HG03095 (cell line): ENCODE data around the gene CCDC12.
A peak's percentile ranks its signal among the peaks of the same experiment; 100 is the strongest.
"Not testable (repeated sequence)": the region's sequence is repeated elsewhere in the genome, so short reads cannot be mapped to it uniquely, and the experiment has no call there.

ENCODE experiments used
- ATAC-seq: cut with Tn5 transposase; IDR thresholded peaks from one replicate; pipeline ENCODE4 v1.9.1; 2021; ENCODE audit warnings: moderate library complexity; ENCODE audit not compliant: unreplicated experiment

CCDC12 gene

GRCh38 chr3:46981932-46982471 is 5.5 kb upstream of the CCDC12 start:
- no peak for ATAC-seq

GRCh38 chr3:46979958-46980497 is 3.5 kb upstream of the CCDC12 start:
- no peak for ATAC-seq

DNA sequence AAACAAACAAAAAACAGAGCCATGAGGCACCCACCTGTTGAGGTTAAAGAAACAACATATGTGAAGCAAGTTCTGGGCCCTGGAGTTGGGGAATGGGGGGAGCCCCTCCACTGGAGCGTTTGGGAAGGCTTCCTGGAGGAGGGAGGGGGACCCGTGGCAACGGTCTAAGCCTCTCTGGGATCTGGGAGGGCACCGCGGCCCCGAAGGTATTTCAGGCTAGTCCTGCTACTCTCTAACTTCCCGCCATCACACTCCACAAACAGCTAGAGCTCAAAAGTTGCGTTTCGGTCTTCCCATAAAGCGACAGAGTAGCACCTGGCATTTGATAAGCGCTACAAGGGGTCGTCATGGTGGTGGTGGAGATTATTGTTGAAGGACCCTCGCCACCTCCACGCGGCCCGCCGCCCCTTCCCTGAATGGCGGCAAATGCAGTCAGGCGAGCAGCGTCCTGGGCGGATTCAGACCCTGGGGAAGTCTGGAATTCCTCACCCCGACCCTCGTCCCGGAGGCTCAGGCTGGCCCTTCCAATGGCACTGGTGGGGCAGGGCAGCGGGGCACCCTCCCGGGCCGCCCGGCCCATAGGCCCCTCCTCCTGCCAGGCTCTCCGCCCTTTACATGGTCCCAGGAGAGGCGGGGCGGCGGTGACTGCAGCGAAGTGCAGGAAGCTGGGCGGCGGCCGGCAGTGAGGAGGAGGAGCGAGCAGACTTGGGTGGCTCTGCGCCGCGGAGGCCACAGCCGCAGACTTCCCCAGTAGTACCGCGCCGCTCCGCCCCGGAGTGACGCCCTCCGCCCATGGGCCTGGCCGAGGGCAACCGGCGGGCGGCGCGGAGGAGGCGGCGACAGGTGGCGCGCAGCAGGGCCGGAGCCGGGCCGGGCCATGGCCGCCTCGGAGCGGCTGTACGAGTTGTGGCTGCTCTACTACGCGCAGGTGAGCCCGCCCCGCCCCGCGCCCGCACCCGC is 2.7 kb upstream of the CCDC12 start, which contains the start of gene NBEAL2:
Gene NBEAL2 (plus strand): TSS at position 682 of the 960 bp plus-strand sequence. CDS start 196 bp downstream, at position 878.
- ATAC-seq: peak; percentile 73

- ATAC-seq: no peak
Observed at GRCh38 chr3:46978381-46978780, 1.8 kb upstream of the CCDC12 start.

- ATAC-seq: no peak
Observed at GRCh38 chr3:46977811-46978195, 1.3 kb upstream of the CCDC12 start.

DNA sequence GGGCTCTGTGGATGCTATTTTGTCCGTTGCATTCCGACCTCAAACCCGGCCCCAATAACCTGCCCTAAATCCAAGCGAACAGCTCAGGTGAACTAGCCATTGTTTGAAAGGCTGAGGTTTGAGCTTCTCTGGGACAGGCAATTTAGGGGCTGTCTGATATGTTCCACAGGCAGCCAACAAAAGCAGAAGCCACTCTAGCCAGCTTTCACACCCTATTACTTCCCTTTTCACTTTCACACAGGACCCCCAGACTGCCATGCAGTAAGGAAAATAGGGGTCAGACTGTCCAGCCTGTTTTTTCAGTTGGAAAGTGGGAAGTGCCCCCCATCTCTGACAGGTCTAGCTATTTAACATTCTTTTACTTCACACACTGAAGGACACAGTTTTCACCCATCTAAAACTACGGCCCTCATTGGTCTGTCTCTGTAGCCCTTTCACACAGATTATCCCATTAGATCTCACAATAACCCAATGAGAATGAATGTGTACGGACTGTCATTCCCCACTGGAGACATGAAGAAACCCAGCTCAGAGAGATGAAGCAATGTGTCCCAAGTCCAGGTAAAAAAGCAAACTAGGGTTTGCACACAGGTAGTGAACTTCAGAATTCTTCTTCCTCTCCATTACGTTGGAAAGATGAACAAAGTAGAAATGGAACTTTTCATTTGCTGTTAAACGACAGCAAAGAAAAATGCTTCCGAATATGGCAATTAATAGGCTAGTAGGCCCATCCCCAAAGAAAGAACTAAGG is 1.9 kb downstream of the CCDC12 start:
- ATAC-seq: no peak

- no peak for ATAC-seq
Observed at GRCh38 chr3:46972396-46972795, 4.1 kb downstream of the CCDC12 start.

GRCh38 chr3:46971742-46972141 is 4.8 kb downstream of the CCDC12 start:
- ATAC-seq: no peak

DNA sequence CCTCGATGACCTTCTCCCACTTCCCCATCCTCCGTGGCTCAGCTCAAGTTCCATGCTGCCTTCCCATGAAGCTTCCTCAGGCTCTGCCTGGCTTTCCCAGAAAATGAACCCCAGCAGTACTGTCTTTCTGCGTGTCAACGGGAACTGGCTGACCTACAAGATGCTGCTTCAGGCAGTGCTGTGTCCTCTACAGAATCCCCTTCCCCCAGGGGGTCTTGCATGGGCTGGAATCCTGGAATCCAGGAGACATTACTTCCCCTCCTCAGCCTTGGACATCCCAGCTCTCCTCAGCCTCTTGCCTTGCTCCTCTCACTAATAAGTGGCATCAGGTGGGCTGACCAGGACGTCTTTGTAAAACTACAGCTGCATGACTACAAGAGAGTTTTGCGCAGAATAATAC is 5.4 kb downstream of the CCDC12 start:
- no peak for ATAC-seq

DNA sequence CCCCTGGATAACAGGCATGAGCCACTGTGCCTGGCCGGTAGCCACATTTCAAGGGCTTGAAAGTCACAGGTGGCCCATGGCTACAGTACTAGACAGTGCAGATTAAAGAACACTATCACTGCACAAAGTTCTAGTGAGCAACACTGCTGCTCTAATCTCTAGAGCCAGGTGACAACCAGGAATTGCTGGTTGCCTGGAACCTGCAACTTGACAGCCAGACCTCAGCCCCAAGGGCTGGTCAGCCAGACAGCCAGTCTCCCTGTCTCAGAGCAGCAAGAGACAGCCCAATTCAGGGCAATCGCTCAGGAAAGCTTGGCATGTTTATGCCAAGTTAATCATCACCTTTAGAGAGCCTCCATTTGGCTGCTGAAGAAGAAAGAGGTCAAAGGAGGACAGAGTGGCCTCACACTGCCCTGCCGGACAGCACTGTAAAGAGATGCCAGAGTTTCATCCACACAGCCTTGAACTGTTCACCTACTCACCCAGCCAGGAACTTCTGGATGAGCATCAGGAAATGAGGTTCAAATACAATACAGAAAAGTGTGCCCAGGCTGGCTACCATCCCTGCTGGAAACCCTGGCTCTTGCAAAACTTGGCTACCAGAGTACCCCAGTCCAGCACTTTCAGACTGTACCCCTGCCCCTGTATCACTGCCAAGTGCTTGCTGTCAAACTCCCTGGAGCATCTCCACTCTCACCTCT is 6.0 kb downstream of the CCDC12 start:
- ATAC-seq: no peak

DNA sequence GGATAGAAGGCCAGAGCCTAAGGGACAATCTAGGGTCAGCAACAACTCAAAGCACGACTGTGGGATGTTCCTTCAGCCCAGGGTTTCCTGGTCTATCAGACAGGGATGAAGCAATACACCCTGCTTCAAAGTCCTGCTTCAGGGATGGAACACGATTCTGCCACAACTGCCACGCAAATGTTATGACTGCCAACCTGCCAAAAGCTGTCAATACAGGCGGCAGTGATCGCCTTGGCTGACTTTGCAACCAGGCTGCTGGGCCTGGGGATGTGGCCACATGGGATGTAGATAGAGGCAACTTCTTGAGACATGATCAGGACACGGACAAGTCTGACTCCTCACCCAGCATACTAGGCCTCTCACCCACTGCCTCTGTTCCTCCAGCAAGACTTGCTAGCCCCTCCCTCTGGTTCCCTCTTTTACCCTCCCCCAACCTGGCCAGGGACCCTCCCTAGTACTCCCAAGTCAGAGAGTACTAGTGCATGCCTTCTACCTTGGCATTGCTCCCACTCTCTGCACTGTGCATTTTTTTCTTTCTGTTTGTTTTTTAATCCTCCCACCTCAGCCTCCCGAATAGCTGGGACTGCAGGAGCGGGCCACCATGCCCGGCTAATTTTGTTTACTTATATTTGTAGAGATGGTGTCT is 7.6 kb downstream of the CCDC12 start:
- ATAC-seq: no peak

DNA sequence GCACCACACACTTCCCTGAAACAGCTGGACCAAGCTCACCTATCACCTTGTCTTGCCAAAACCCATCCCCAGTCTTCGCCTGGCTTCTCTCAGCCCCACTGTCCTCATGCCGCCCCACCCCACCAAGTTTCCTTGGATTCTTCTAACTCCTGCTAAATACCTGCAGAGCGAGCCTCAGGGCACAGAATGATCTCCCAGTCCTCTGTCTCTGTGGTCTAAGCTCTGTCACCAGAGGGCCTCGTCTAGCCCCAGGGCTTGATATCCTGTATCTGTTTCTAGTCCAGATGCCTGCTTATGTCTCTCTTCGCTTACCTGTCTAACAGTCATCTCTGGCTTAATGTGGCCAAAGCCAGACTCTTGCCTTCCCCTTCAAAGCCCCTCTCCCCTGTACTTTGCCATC is 9.7 kb downstream of the CCDC12 start:
- ATAC-seq: no peak

GRCh38 chr3:46965151-46965550 is 11.4 kb downstream of the CCDC12 start:
- no peak for ATAC-seq

DNA sequence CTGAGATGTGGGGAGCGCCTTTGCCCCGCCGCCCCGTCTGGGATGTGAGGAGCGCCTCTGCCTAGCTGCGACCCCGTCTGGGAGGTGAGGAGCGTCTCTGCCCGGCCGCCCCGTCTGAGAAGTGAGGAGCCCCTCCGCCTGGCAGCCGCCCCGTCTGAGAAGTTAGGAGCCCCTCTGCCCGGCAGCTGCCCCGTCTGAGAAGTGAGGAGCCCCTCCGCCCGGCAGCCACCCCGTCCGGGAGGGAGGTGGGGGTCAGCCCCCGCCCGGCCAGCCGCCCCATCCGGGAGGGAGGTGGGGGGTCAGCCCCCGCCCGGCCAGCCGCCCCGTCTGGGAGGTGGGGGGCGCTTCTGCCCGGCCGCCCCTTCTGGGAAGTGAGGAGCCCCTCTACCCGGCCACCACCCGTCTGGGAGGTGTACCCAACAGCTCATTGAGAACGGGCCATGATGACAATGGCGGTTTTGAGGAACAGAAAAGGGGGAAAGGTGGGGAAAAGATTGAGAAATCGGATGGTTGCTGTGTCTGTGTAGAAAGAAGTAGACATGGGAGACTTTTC is 12.4 kb downstream of the CCDC12 start:
- ATAC-seq: not testable (repeated sequence)

GRCh38 chr3:46962990-46963389 is 13.6 kb downstream of the CCDC12 start:
- ATAC-seq: no peak

GRCh38 chr3:46962427-46962826 is 14.1 kb downstream of the CCDC12 start:
- ATAC-seq: no peak

GRCh38 chr3:46960835-46961234 is 15.7 kb downstream of the CCDC12 start:
- no peak for ATAC-seq

DNA sequence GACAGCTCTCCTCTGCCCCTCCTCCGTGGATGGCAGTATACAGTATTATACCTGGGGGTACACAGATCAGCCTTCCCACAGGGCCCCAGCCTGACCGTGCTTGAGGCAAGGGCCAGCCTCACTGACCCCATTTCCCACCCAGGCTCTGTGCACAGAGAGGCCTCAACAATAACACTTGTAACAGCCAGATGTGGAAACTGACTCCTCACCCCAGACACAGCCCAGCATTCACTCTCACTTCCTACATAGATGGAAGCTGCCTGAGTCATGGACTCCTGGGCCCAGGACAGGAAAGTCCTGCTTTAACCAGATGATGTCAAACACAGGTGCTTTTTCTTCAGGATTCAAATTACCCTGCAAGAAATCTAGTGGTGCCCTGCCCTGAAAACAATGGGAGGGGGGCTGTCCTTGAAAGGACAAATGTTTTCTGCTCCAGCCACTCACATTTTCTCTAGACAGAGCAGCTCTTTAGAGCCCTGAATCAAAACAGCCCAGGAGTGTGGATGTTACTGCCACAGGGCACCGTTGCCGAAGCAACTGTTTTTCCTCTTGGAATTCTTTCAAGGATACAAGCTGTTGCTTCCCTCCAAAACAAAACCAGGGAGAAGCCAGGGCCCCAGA is 16.4 kb downstream of the CCDC12 start:
- no peak for ATAC-seq

DNA sequence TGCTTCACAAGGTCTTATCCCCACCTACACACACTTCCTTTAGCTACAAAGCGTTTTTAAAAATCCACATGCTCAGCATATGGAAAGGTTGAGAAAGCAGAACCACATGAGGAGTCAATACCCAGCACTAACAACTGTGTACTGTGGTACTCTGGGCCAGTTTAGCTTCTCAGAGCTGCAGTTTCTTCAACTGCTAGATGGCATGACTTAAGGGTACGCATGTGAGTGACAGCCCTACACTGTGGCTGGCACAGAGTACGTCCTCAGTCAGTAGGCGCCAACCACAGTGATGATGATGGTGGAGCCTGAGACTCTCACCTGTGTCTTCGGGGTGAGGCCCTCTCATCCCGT is 17.4 kb downstream of the CCDC12 start:
- no peak for ATAC-seq
